Activated CD4-positive, CD25-positive, alpha-beta regulatory T cell (primary cell): ENCODE data around the gene GPRIN3.
A peak's percentile ranks its signal among the peaks of the same experiment; 100 is the strongest.
"Not testable (repeated sequence)": the region's sequence is repeated elsewhere in the genome, so short reads cannot be mapped to it uniquely, and the experiment has no call there.

Experiments used
- DNase-seq, 4 experiments: peaks; one replicate each; lab custom pipeline; 2025; lab: John Stamatoyannopoulos, UW

Gene GPRIN3

DNA sequence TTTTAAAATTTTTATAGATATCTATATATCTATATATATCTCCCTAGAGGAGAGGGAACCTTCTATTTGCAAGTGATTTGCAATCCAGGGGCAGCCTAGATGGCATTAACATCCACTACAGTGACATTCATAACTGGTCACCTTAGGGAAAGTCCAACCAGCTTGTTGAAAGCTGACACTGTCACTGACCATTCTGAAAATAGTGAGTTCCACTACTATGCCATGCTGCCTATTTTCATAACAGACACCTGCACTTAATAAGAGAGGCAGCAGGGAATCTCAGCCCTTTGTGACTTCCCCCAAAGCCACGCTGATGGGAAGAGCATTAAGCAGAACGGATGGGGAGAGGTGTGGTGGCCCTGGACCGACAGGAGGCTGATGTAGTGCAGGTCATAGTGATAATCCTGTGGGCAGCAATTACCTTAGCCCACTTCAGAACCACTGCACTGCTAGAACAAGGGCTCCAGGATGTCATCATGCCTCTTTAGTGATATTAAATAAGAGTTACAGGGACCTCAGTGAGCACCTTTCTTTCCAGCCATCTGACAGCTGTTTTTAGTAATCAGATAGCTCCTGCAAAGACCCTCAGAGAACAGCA is 51.3 kb downstream of the GPRIN3 start:
- no peak for DNase-seq

DNA sequence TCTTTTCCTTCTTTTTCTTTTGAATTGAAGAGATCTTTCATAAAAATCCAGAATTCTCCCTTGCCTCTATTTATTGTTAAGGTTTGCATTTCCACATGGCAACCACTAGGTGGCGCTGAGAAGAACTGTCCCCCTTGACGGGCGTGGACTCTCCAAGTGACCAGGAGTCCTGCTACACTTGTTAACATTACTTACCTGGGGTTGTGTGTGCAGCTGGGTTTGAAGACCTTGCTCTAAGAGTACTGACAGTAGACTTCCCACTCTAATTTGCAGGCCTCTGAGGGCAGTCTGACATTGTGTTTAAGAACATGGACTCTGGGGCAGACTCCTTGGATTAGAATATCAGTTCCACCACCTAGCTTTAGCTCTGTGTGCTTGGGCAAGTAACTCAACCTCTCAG is 52.8 kb downstream of the GPRIN3 start:
- DNase-seq, result peak in 2 of 4 experiments; percentile 2 to 12

DNA sequence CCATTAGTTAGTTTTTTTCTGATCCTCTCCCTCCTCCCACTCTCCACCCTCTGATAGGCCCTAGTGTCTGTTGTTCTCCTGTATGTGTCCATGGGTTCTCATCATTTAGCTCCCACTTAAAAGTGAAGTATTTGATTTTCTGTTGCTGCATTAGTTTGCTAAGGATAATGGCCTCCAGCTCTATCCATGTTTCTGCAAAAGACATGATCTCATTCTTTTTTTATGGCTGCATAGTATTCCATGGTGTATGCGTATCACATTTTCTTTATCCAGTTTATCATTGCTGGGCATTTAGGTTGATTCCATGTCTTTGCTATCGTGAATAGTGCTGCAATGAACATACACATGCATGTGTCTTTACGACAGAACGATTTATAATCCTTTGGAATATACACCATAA is 53.3 kb downstream of the GPRIN3 start:
- DNase-seq, result not testable (repeated sequence)

DNA sequence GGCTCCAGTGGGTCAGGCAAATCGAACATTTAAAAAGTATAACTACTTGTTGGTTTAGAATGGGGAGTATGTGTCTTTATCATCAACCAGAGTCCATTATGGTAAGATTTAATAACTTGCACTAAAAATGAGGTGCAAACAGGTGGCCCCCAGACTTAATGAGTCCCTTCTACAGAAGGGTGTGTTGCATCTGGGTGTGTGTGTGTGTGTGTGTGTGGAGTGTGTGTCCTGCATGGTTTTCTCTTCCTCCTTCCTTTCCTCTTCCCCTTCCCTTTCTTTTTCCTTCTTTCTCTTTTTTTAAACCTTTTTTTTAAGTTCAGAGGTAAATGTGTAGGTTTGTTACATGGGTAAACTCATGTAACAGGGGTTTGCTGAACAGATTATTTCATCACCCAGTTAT is 53.7 kb downstream of the GPRIN3 start:
- DNase-seq, result no peak

DNA sequence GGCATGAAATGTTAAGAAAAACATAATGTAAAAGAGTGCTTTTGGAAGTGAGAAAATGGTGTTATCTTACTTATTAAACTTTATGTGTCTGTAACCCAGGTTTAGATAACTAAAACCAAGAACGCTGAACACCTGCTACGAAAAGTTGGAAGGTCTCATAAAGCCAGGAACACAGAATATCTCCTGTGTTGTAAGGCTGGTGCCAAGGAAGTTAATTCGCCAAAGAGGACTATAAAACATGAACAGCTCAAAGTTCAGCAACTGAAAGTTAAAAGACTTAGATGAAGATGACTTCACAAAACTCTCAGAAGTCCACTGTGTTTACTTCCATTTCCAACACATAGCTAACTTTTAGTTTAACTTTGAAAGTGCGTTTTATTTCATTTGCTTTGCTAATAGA is 54.3 kb downstream of the GPRIN3 start:
- no peak for DNase-seq

DNA sequence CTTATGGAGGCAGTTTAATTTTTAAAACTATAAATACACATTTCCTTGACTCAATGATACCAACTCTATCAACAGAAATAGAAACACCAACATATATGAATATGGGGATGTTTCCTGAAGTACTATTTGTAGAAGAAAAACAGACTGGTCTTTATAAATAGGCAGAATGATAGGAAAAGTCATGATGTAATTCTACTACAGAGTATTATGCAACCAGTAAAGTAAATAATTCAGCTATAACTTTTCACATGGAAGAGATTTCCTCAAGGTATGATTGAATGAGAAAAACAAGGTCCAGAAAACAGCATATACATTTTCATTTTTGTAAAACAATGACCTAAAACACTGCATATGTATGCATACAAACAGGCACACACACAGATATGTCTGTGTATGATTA is 56.2 kb downstream of the GPRIN3 start:
- no peak for DNase-seq

DNA sequence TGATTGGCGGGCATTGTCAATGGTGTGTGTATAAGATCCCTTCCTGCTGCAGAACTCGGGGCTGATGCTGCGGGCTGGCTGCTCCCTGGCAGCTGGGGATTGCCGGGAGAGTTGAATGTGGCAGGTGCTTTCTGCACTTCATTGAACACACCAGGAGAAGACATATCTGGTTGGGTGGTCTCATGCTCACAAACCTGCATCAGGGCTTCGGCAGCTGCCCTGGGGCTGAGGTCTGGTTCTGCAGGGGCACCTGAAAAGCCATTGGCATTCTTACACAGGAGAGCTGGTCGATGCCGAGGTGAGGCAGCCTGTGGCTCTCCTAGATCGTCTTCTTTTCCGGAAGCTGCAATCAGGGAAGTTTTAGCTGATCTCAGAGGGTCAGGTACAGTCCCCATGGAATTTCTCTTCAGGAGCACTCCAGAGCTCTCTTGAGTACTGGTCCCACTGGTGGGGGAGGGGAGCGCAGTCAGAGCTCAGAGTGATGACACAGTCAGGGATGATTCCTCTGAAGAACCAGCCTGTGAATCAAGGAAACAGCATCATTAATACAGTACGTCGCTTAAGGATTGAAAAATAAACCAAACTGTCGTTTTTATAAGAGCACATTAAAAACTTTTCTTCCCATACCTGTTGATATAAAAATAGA is 57.8 kb downstream of the GPRIN3 start:
- DNase-seq, result no peak

DNA sequence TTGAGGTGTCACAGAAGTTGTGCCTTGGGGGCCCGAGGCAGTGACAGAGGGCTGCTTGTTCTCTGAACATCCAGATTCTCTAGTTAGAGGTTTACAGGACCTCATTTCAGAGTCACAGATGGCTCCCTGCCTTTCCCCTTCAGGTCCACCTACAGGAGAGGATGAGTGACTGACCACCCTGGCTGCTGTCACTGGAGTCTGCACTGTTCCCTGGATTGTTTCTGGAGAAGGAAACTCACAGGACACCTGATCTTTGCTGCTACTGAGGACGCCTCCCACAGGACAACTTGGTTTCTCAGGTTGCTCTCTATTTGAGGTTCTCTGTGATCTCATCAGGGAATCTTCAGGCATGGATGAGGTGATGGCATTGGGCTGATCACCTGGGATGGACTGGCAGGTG is 58.3 kb downstream of the GPRIN3 start:
- DNase-seq, result no peak

DNA sequence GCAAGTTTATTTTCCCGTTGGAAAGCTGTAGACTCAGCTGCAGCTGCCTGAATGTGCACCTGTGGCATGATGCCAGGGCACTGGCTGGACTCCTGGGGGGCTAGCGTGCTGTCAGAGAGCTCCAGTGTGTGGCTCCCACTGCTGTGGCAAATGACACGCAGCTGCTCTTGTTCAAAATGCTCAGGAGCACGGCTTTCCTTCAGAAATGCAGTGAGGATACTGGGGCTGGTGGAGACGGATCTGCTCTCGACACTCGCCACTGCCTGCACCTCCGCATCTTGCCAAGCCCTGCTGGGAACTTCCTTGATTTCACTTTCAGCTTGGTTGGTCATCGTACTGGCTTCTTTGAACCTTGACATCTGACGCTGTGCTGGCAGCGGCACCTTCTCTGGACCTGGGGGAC is 58.7 kb downstream of the GPRIN3 start:
- DNase-seq, result no peak

DNA sequence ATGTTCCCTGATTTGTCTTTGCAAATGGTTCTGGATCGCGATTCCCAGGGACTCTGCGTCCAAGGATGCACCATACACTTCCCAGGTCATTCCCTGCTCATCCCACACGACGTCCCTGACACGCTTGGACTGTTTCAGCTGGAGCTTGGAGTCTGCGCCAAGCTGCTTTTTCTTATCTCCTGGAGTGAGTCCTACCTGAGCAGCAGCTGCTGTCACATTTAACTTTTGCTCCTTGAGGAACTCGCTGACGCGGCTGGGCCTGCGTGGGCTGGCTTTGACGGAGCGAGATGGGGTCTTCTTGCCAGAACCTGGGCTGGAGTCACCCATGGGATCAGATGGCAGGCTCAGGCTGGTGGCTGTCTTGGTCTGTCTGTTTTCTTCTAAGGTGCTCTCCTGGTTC is 59.6 kb downstream of the GPRIN3 start:
- no peak for DNase-seq

DNA sequence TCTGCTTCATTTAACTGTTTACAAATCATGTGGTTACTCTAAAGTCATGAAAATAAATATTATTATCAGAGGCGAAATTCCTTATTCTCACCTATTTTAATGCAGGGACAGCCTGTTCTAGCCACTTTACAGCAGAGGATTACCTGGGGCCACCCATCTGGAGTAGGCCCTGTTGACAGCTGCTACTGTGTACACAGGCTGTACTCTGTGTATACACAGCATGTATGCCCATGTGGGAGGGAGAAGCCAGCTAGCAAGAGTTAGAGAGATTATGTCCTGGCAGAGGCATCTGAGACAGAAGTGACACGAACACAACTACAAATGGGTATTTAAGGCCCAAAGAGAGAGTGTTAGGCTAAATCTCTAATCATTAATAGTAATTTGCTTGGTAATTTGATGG is 62.1 kb downstream of the GPRIN3 start:
- no peak for DNase-seq

DNA sequence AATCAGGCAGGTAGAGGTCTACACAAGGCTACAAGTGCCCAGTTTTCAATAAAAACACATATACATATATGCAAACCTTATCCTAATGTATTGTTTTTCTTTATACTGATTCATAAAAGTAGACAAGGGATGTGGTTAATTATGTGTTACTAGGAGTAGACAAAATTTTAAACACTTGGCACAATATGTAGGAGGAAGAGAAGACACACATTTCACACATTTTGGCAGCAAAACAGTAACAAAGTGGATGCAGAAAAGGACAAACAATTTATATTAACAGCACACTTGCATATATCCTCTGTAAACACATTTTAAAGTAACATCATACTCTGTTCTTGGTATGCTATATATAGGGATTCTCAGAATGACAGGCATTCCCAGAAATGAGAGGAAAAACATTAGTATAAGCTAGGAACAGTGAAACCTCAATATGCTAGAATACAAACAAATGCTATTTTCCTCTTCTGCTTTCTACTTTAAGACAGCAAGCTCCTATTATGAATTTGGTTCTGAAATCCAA is 63.8 kb downstream of the GPRIN3 start:
- DNase-seq, result no peak

DNA sequence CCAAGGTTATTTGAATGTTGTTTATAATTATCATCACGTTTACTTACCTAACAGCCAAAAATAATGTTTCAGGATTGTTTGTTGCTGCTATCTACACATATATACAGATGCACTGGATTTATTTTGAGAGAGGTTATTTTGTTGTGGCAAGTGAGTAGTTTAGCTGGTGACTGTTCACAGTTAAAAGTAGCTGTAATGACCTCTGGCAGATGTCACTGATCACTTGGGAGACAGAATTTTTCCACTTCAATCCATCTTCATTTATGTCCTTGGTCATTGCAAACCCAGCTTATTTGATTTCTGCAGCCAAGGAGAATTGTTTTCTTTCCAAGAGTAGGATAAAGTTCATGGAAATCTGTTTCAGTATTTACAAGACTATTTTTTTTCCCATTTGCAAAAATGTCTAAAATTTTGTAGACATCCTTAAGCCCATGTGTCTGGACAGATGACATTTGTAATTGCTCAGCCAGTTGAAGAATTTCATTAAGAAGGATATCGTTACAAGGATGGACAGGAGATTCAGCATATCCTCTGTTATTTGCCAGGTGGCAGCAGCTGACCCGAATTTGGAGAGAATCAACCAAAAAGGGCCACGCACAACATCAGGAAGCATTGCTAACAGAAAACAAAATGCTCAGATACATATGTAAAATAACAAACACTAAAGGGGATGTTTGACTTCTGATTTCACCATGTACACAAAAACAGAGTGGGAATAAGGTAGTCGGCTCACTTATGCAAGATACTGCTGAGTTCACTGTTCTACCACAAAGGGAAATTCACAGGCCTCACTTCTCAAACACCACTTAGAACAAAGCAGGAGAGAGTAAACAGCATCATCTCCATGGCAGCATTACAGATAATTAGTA is 64.5 kb downstream of the GPRIN3 start:
- DNase-seq, result no peak

DNA sequence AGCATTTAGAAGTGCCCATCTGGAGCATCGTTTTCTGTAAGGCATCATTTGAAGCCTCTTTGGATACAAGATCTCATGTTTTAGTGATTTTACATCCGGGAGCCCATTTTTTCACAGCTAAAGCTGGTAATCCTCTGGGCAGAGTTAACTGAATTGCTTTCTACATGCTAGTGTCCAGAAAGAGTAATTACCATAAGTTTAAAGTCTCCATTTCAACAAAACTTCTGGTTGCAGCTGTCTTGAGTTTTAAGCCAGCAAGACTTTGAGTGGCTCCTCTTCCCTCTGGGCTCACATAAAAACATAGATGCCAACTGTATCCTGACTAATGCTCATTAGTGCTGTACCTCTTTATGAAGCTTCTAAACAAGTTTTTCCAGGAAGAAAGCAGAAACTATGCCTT is 65.4 kb downstream of the GPRIN3 start:
- DNase-seq, result no peak

DNA sequence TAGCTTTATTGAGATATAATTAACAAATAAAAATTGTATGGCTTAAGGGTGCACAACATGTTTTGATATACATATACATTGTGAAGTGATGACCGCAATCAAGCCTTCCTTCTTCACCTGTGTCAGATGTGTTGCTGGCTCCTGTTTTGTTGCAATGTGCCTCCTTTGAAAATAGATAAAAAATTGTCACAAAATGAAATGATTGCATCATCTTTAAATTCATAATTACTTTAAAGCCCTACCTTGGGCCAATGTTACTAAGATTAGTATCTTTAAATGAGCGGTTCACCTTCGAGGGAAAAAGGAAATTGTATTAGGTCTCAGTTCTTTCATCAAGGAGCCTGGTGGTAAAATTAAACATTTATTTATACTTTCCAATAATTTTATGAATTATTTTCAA is 77.3 kb downstream of the GPRIN3 start:
- no peak for DNase-seq

DNA sequence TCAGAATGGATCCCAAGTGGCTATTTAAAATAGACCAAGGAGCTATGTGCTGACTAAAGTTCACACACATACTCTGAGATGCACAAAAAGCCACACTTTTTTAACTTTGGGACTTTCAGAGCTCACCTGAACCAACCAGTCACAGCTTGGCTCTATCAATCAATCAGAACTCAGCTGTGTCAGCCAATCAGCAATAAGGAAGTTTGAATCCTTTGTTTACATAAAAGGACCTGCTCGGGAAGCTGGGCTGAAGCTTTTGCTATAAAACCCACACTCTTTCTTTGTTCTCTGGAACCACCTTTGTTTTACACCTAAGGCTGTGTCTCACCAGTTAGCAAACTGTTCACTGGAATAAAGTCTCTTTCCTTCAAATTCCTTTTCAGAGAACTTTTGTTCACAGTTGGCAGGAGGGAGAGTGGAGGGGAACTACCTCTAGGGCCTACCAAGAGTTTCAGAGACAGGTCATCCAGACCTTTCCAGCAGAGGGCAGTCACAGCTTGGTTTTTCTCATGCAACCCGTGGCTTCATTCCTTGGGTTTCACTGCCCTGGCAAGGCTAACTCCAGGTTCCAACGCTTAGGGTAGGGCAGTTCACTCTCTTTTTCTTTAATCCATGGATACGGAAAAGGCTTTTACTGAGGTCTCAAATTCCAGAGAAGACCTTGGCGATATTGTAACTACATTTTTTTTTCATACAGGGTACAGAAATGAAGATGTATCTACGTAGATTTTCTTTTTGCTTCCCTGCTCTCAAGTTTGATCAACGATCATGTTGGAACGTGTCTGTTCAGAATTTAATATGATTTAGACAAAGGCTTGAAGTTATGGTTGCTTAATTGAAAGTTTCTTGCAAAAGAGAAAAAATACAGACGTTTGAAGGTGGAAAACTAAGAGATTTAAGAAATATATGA is 80.7 kb downstream of the GPRIN3 start:
- DNase-seq, result peak; percentile 42 to 63 (median 52)

DNA sequence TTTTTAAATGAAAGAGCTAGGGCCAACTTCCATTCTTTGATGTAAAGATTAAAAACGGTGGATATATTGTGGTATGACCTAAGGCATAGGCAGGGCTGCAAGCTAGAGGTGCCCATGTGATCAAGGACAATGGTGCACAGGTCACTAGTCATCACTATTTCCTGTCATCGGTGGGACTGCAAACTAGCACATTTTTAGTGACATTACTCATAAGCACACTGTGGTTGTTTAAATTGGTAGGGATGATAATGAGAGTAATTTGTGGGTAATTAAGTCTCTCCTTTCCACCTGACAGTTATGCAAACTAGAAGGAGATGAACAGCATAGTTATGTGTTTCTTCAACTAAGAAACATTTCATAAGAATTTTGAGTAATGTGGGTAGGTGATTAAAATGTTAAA is 85.4 kb downstream of the GPRIN3 start:
- no peak for DNase-seq

DNA sequence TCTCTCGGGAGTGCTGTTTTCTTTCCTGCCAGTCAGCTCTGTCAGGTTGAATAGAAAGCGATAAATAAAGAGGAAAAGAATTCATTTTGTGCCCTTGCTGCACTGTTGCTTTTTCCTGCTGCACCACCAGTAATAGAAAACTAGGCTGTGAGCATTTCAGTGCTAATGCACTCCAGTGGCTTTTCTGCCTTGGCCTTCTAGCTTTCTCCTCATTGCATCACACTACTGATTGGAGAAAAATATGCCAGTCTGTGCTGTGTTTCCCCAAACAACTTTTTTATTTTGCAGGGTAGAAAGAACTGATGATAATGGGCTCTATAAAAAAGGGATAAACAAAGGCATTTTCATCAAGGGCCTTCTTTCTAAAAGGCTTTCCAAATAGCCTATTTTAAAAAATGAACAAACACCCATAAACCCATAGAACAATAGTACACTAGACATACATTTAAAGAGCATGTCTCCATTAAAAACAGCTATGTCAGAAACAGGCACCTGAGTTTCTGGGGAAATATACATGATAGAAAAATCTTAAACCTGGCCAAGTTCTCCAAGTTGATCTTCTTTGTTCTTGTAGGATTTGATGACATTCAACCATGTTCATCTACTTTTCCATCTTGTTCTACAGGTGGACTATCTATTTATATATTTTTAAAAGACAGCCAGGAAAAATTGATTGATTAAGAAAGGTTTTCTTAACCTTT is 86.3 kb downstream of the GPRIN3 start:
- DNase-seq, result no peak

DNA sequence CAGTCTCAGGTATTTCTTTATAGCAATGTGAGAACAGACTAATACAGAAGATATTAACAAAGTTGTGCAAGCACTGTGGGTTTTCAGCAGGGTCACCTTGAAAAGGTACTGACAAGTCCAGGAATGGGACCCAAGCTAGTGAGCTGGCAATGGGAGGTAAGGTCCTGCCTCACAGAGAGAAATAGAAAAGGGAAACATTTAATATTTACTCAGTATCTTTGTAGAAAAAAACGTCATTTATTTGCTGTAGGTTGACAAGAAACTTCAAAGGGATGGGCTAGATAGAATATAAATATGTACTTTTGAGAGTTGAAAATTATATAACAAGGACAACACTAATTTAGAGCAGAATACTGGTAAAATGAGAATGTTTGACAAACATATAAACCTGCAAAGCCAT is 89.0 kb downstream of the GPRIN3 start:
- DNase-seq, result no peak

DNA sequence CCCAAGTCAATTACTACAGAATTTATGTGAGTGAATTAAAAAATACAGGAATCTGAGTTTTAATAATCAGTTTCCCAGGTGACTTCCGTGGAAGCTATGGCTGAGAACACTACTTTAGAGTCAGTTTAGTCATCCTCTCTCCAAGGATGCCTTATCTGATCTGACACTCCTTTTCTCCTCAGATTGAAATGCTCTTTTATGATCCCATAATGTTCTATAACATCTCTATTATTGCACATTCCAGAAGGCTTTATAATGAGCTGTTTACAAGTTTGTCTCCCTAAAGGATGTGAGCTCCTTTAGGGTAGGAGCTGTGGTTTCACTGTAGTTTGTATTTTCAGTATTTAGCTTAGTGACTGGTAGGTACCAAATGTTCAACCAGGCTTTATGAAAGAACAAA is 90.0 kb downstream of the GPRIN3 start:
- no peak for DNase-seq

DNA sequence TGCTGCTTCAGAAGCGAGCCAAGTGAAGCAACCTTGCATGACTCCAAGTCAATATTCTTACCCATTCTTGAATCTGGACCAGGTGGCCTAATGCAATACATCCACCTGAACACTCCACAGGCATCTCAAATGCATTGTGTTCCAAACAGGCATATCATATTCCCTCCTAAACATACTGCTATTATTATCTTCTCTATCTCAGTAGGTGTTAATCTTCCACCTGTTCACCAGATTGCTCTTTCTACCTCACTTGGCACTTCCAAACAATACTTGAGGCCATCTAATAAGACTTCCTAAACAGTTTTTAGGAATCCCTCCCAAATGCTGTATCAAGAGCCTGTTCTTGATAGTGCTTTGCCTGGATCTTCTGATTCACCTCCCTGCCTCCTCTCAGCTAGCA is 90.7 kb downstream of the GPRIN3 start:
- no peak for DNase-seq
